Lower leg skin (tissue), 4 donors: ENCODE measurements around the gene WWC1. TPM values are rescaled to one million over a fixed set of nuclear protein-coding genes. Genes with fewer than 3 reads are reported as not detected.

Source experiments
- DNase-seq, 2 donors: peaks; one replicate each; pipeline ENCODE4 v3.0.0-alpha.2; 2019; ENCODE audit warnings: low spot score in 2 of 2
- H3K4me3 ChIP-seq: fragments of 200-600 bp; sonication (generic); 2 replicates; pipeline ENCODE4 v1.5.1; 2017; ENCODE audit warnings: mild to moderate bottlenecking, low read depth; ENCODE audit not compliant: poor library complexity, severe bottlenecking
- POLR2A ChIP-seq, 2 donors: fragments of 450-650 bp; IDR thresholded peaks; one replicate each; pipeline ENCODE4 v1.6.1; 2016 to 2017; ENCODE audit warnings: antibody characterized with exemption in 2 of 2, mild to moderate bottlenecking in 1 of 2, moderate library complexity in 1 of 2
- WGBS, 2 donors: methylation state at CpG; one replicate each; pipeline ENCODE4 v1.1.5; 2018; 5-methylcytosine and 5-hydroxymethylcytosine counted together
- intact Hi-C: fragments of 100-400 bp; cut with DNase I; formaldehyde crosslinking; loops from one replicate; pipeline ENCODE4 v1.15.0; 2023; ENCODE audit warnings: low total_unique reads
- total RNA-seq, 4 donors: library from RNA; depleted of rRNA; stranded (reverse); fragments of >200 nt; gene quantifications; one replicate each; pipeline ENCODE4 v1.1.0, GENCODE V29; 2016
- TF ChIP-seq, protein P1 (sequence below), 3 donors: fragments of 450-650 bp; IDR thresholded peaks; one replicate each; pipeline ENCODE4 v1.5.1; 2016; ENCODE audit warnings: antibody characterized with exemption in 3 of 3, mild to moderate bottlenecking in 3 of 3, moderate library complexity in 2 of 3

WWC1 gene
- total RNA-seq, 4 donors from 2014 or later = 23.5 to 57.0 (median 30.0) TPM

DNA sequence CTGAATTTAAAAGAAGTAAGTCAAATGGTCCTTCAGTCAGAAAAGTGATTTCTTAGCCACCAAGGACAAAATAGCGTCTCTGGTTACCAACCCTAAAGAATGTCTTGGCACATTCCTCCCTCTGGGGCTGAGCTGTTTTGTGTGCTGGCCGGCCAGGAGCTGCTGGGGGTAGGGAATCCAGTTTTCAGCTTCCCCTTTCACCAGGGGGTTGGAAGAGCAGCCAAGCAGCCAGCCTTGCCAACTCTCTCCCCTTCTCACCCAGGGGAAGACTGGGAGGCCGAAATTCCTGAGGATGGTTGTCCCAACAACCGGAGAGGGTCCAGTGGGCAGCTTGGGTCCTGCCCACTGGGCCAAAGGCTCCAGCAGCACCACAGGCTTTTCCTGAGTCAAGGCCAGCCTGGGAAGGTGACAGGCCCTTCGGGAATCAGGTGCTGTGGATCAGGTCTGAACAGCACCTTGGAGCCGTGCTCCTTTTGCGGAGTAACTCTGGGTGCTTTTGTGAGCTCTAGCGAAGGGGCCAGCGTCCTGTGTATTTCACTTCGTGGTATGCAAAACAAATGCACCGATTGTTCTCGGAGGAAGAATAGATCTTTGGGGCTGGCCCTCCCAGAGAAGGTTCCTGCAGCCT is 4.2 kb downstream of the WWC1 start:
- no peak for TF ChIP-seq POLR2A (IDR thresholded peaks at IDR 0.05)
- TF ChIP-seq, protein P1, sequence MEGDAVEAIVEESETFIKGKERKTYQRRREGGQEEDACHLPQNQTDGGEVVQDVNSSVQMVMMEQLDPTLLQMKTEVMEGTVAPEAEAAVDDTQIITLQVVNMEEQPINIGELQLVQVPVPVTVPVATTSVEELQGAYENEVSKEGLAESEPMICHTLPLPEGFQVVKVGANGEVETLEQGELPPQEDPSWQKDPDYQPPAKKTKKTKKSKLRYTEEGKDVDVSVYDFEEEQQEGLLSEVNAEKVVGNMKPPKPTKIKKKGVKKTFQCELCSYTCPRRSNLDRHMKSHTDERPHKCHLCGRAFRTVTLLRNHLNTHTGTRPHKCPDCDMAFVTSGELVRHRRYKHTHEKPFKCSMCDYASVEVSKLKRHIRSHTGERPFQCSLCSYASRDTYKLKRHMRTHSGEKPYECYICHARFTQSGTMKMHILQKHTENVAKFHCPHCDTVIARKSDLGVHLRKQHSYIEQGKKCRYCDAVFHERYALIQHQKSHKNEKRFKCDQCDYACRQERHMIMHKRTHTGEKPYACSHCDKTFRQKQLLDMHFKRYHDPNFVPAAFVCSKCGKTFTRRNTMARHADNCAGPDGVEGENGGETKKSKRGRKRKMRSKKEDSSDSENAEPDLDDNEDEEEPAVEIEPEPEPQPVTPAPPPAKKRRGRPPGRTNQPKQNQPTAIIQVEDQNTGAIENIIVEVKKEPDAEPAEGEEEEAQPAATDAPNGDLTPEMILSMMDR (IDR thresholded peaks at IDR 0.05) = no peak
- intact Hi-C loops = no loop called here
- no peak overlapping the region for H3K4me3 ChIP-seq
- no peak for DNase-seq
- 30 to 48% methylated on average over 12 of the region's 12 CpGs for WGBS, 2 donors

DNA sequence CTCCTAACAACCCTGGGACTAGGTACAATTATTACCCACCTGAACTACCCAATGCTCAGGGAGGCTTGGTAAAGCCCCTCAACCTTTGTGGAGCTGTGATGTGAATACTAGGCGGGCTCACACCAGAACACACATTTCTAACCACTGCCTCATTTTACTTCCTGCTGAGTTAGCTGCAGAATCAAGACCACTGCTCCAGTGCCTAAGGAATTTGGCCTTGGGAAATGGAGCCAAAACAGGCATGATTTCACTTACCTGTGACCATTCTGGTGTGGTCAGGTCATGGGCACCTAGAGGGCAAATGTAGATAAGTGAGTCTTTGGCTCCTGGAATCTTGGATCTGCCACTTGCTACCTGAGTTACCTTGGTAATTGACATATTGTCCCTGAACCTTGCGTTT is 5.2 kb downstream of the WWC1 start:
- intact Hi-C loops = no loop called here
- no peak overlapping the region for H3K4me3 ChIP-seq
- WGBS, 2 donors = 94 to 97% methylated on average over 2 of the region's 2 CpGs
- TF ChIP-seq POLR2A (IDR thresholded peaks at IDR 0.05) = no peak
- TF ChIP-seq, protein P1 (IDR thresholded peaks at IDR 0.05) = no peak
- no peak for DNase-seq

DNA sequence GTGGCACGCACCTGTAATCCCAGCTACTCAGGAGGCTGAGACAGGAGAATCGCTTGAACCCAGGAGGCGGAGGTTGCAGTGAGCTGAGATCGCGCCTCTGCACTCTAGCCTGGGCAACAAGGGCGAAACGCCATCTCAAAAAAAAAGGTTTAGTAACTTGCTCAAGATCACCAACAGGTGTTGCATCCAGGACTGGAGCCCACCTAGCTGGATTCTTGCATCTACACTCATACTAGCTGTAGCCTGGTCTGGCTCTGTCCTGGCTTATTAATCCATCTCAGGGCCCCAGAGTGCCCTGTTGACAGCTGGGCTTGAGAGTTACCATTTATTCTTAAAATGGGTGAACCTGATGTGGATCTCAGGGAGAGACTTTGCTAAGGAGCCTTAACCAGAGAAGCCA is 7.5 kb downstream of the WWC1 start:
- WGBS, 2 donors = 87 to 97% methylated on average over 7 of the region's 7 CpGs

DNA sequence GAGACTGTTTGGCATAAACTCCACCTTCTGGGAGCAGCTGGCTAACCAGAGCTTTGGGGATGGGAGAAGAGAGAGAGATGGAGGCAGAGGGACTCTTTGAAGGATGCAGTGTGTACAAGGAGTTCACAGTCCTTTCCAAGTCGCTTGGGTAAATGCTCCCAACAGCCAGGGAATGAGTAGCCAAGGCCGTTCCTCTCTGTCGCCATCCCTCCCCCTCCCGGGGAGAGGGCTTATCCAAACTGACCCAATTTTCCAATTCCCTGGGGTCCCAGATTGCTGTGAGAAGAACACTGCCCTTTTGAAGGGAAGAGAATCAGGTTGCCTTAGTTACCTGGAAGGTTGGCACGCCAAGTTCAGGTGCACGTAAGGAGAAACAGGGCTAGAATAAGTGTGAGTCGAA is 7.9 kb downstream of the WWC1 start:
- WGBS, 2 donors = 86% methylated on average over 7 of the region's 7 CpGs
- no peak for DNase-seq
- no peak overlapping the region for H3K4me3 ChIP-seq
- no peak for TF ChIP-seq POLR2A (IDR thresholded peaks at IDR 0.05)
- TF ChIP-seq, protein P1 (IDR thresholded peaks at IDR 0.05) = no peak
- intact Hi-C loops = no loop called here

More for the DNA sequence above, 7.5 kb downstream of the WWC1 start:
- intact Hi-C loops = no loop called here
- H3K4me3 ChIP-seq = no peak overlapping the region
- no peak for DNase-seq
- no peak for TF ChIP-seq POLR2A (IDR thresholded peaks at IDR 0.05)
- TF ChIP-seq, protein P1 (IDR thresholded peaks at IDR 0.05) = no peak

DNA sequence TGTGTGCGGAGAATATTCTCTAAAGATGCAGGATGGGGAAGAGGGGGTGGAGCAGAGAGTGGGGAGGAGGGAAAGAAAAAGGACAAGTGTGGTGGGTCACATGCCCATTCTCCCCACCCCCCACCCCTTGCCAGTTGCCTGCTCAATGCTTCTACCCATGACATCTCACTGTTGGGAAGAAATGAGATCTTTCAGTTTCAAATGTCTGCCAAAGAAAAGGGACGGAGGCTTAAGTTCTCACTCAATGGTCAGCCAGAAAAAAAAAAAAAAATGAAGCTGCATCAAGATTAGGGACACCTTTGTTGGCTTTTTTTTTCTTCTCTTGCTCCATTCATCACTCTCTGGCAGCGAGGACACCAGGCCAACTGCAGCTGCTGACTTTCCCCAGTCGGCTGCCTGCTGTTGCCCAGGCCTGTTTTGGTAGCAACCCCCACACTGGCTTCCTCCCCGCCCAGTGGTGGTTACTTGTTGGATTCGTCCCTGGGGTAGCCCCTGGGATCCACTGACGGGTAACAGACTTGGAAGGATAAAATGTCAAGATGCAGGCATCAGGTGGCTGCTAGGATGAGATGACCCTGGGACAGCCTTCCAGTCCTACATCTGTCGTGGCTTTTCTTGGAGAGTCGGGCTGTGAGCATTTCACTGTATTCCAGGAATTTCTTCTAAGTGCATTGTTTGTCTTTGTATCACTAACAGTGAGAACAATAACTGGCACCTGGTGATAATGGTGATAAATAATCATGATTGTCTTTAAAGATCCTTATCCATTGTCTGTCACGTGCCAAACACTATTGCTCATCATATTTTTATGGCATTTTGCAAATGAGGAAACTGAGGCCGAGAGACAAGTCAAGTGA is 9.1 kb downstream of the WWC1 start:
- intact Hi-C loops = no loop called here
- H3K4me3 ChIP-seq = no peak overlapping the region
- TF ChIP-seq POLR2A (IDR thresholded peaks at IDR 0.05) = no peak
- TF ChIP-seq, protein P1 (IDR thresholded peaks at IDR 0.05) = no peak
- DNase-seq = no peak
- WGBS, 2 donors = 62% methylated on average over 11 of the region's 11 CpGs
